ENCODE measurements around the gene DCST2. TPM values are rescaled to one million over a fixed set of nuclear protein-coding genes. Genes with fewer than 3 reads are reported as not detected.

The DCST2 gene
- total and polyA plus RNA-seq, 9 of the 15 experiments (the other 6 are each of a cell fraction or from before 2014, with no cell fraction given) = 0.09 to 0.49 (median 0.11) TPM; not detected in 3

GRCh38 chr1:155061381-155062150 is 28.0 kb upstream of the DCST2 start (continued):
- TF ChIP-seq ZBTB26 (CRISPR knock-in tag; IDR thresholded peaks at IDR 0.05) = no peak
- no peak for TF ChIP-seq XRCC4 (IDR thresholded peaks at IDR 0.05; ENCODE audit: extremely low read depth, insufficient read depth, insufficient read length)
- peak; percentile 95 to 98 (median 97) for TF ChIP-seq CTCF (IDR thresholded peaks at IDR 0.05 in 2 of 3, conservative IDR thresholded peaks at IDR 0.05 in 1 of 3; ENCODE audit: insufficient read depth in 2 of 3, low read depth in 1 of 3, low read length in 3 of 3)
- TF ChIP-seq IRF9 (tag; IDR thresholded peaks at IDR 0.05) = no peak
- peak; percentile 91; the same call in 1 of the 2 replicates for TF ChIP-seq CC2D1A (IDR thresholded peaks at IDR 0.05)
- no peak for TF ChIP-seq ATF2 (CRISPR knock-in tag; IDR thresholded peaks at IDR 0.05)
- TF ChIP-seq ZNF449 (CRISPR knock-in tag; IDR thresholded peaks at IDR 0.05) = no peak
- no peak for TF ChIP-seq TOE1 (IDR thresholded peaks at IDR 0.05; ENCODE audit: borderline replicate concordance)
- TF ChIP-seq TOE1 (CRISPR knock-in tag; IDR thresholded peaks at IDR 0.05; ENCODE audit: borderline replicate concordance, low read depth) = no peak
- TF ChIP-seq TCF7 (IDR thresholded peaks at IDR 0.05; ENCODE audit: borderline replicate concordance) = no peak
- TF ChIP-seq PKNOX1 (IDR thresholded peaks at IDR 0.05) = no peak
- no peak for TF ChIP-seq ZNF217 (CRISPR knock-in tag; IDR thresholded peaks at IDR 0.05)
- peak; percentile 97 for TF ChIP-seq STAG1 (CRISPR knock-in tag; IDR thresholded peaks at IDR 0.05; ENCODE audit: borderline replicate concordance)
- no peak for TF ChIP-seq PTRF (tag; IDR thresholded peaks at IDR 0.05)
- peak; percentile 90 for TF ChIP-seq TFAP4 (CRISPR knock-in tag; IDR thresholded peaks at IDR 0.05; ENCODE audit: borderline replicate concordance)
- no peak for TF ChIP-seq ZNF212 (CRISPR knock-in tag; IDR thresholded peaks at IDR 0.05)
- no peak for TF ChIP-seq POLR3G (IDR thresholded peaks at IDR 0.05; ENCODE audit: extremely low read depth, insufficient read length, insufficient replicate concordance)

Data from K562 (cell line).